Loucy (cell line): Measurements from ENCODE around the gene LCT.

ENCODE experiments used
- H2AFZ ChIP-seq: fragments of 200-600 bp; sonication (generic); 2 replicates; pipeline ENCODE4 v1.6.0; 2016; ENCODE audit warnings: antibody characterized with exemption, mild to moderate bottlenecking, low read length, moderate library complexity
- H3F3A ChIP-seq: fragments of 200-600 bp; 2 replicates; pipeline ENCODE4 v1.6.0; 2016; ENCODE audit warnings: antibody characterized with exemption, low read depth, mild to moderate bottlenecking
- H3K27me3 ChIP-seq: fragments of 200-600 bp; sonication (generic); 2 replicates; pipeline ENCODE4 v1.6.1; 2014; ENCODE audit warnings: low read length, mild to moderate bottlenecking; ENCODE audit not compliant: insufficient read depth, poor library complexity, severe bottlenecking
- H3K36me3 ChIP-seq: fragments of 200-600 bp; sonication (generic); 2 replicates; pipeline ENCODE4 v1.6.1; 2016; ENCODE audit warnings: low read length; ENCODE audit not compliant: insufficient read depth
- H3K4me1 ChIP-seq: fragments of 200-600 bp; sonication (generic); 2 replicates; pipeline ENCODE4 v1.5.1; 2014; ENCODE audit warnings: low read length, mild to moderate bottlenecking; ENCODE audit not compliant: insufficient read depth, poor library complexity, severe bottlenecking
- H3K4me2 ChIP-seq: fragments of 200-600 bp; sonication (generic); 2 replicates; pipeline ENCODE4 v1.6.0; 2014; ENCODE audit warnings: antibody characterized with exemption, low read length, low read depth, mild to moderate bottlenecking; ENCODE audit not compliant: poor library complexity, severe bottlenecking
- H3K4me3 ChIP-seq: fragments of 200-600 bp; sonication (generic); 2 replicates; pipeline ENCODE4 v1.5.1; 2014; ENCODE audit warnings: low read length, mild to moderate bottlenecking, mixed read lengths; ENCODE audit not compliant: poor library complexity, severe bottlenecking
- H3K79me2 ChIP-seq: fragments of 200-600 bp; sonication (generic); 2 replicates; pipeline ENCODE4 v1.6.1; 2014; ENCODE audit warnings: low read length; ENCODE audit not compliant: insufficient read depth
- H3K9ac ChIP-seq: fragments of 200-600 bp; sonication (generic); 2 replicates; pipeline ENCODE4 v1.6.0; 2014; ENCODE audit warnings: mild to moderate bottlenecking, low read depth, low read length, moderate library complexity; ENCODE audit not compliant: poor library complexity, severe bottlenecking
- H3K9me2 ChIP-seq: fragments of 200-600 bp; sonication (generic); replicated peaks from 2 replicates; pipeline ENCODE4 v1.6.1; 2016; ENCODE audit warnings: low read depth, low read length, mixed read lengths
- H3K9me3 ChIP-seq: fragments of 200-600 bp; sonication (generic); 2 replicates; pipeline ENCODE4 v1.6.1; 2014; ENCODE audit warnings: mild to moderate bottlenecking, antibody characterized with exemption, low read length, low read depth; ENCODE audit not compliant: insufficient read depth
- H4K20me1 ChIP-seq: fragments of 200-600 bp; sonication (generic); 2 replicates; pipeline ENCODE4 v1.6.0; 2014; ENCODE audit warnings: antibody characterized with exemption, low read length, mild to moderate bottlenecking; ENCODE audit not compliant: insufficient read depth, poor library complexity, severe bottlenecking
- CTCF ChIP-seq: fragments of 200-600 bp; sonication (generic); conservative IDR thresholded peaks from 2 replicates; pipeline ENCODE4 v1.5.1; 2014; ENCODE audit warnings: mild to moderate bottlenecking, antibody characterized with exemption, low read length
- EZH2phosphoT487 ChIP-seq: fragments of 200-600 bp; IDR thresholded peaks from 2 replicates; pipeline ENCODE4 v1.6.1; 2018; ENCODE audit warnings: antibody characterized with exemption, mild to moderate bottlenecking, moderate library complexity, borderline replicate concordance

The LCT gene

DNA sequence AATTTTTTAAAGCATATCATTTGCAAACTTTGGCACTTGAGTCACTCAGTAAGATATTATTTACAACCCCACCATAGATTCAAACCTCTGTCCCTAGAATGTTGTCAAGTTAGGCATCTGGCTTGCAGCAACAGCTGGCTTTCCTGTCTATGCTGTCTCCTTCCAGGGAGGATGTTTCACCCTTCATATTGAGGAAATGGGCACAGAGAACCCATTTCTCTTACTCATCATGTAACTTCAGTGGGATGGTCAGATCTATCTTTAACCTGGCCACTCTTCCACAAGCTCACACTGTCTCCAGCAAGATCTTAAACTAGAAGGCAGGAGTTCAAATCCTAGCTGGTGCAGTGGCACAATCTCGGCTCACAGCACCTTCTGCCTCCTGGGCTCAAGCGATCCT lies 15.8 kb downstream of the LCT start:
- peak overlapping the region; percentile 91 for H3K4me2 ChIP-seq
- 0 out of 2 replicates have a peak, but pooled peaks cover 6% of the 10 kb centered on the region for H3F3A ChIP-seq
- H3K27me3 ChIP-seq, result no peaks in the 10 kb centered on the region
- peak overlapping the region; percentile 80 for H3K9ac ChIP-seq
- TF ChIP-seq EZH2phosphoT487, result no peak
- TF ChIP-seq CTCF, result no peak
- no peaks in the 10 kb centered on the region for H3K36me3 ChIP-seq
- no peak overlapping the region for H2AFZ ChIP-seq
- H3K9me3 ChIP-seq, result peaks cover 15% of the 10 kb centered on the region; the same call in 1 of the 2 replicates
- H3K4me1 ChIP-seq, result peaks cover 34% of the 10 kb centered on the region
- H4K20me1 ChIP-seq, result no peaks in the 10 kb centered on the region
- peaks cover 13% of the 10 kb centered on the region; the same call in 1 of the 2 replicates for H3K79me2 ChIP-seq
- no peaks in the 10 kb centered on the region for H3K9me2 ChIP-seq
- peak overlapping the region; percentile 79 for H3K4me3 ChIP-seq

GRCh38 chr2:135820003-135820618 lies 16.9 kb downstream of the LCT start:
- Histone ChIP-seq H3K9me3 (peaks cover 15% of the 10 kb centered on the region; the same call in 1 of the 2 replicates), H4K20me1 (no peaks in the 10 kb centered on the region), H3K4me1 (peaks cover 26% of the 10 kb centered on the region), H3F3A (0 out of 2 replicates have a peak, but pooled peaks cover 6% of the 10 kb centered on the region), H3K79me2 (peaks cover 13% of the 10 kb centered on the region; the same call in 1 of the 2 replicates), H3K9ac (peak overlapping the region; percentile 80), H3K27me3 (no peaks in the 10 kb centered on the region), H3K4me3 (peak overlapping the region; percentile 79), H3K4me2 (peak overlapping the region; percentile 91), H3K9me2 (no peaks in the 10 kb centered on the region), H3K36me3 (no peaks in the 10 kb centered on the region), H2AFZ (peak overlapping the region; percentile 66)
- no peak for TF ChIP-seq EZH2phosphoT487
- TF ChIP-seq CTCF, result no peak

DNA sequence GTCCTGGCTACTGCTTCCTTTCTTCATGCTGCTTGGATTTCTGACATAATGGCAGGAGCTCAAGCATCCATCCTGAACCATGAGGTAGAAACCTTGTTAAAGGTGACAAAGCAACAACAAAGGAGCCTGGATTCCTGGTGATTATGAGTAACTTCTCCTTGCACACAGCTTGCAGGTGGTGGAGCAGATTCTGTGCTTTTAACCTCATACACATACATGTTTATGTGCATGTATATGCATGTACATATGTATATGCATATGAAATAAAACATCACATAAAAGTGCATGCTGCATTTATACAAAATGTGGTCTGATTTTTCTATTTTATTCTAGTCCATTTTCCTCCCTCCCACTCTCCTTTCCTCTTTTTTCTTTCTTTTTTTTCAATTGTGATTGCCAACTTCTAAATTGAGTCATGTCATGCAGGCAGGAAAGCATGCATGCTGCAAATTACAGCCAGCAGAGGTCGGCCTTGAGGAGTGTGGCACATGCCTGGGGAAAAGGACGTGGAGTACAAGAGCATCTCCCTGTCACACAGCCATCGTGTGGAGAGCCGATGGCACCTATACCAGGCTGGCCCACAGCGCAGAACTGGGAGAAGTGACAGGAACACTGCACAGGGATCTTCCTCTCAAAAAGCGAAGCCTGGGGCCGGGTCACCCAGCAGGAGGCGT lies 17.9 kb downstream of the LCT start:
- Histone ChIP-seq H2AFZ (no peak overlapping the region), H3K79me2 (peaks cover 13% of the 10 kb centered on the region; the same call in 1 of the 2 replicates), H3K9me2 (no peaks in the 10 kb centered on the region), H3K4me3 (peak overlapping the region; percentile 79), H3K27me3 (no peaks in the 10 kb centered on the region), H3K36me3 (no peaks in the 10 kb centered on the region), H3K9ac (peak overlapping the region; percentile 80), H4K20me1 (no peaks in the 10 kb centered on the region), H3K4me1 (peaks cover 26% of the 10 kb centered on the region), H3K9me3 (peaks cover 15% of the 10 kb centered on the region; the same call in 1 of the 2 replicates), H3K4me2 (peak overlapping the region; percentile 91), H3F3A (0 out of 2 replicates have a peak, but pooled peaks cover 6% of the 10 kb centered on the region)
- TF ChIP-seq EZH2phosphoT487 (no peak), CTCF (peak; percentile 90)
